HepG2 (cell line): ENCODE results near the gene GRAMD1A. TPM values are rescaled to one million over a fixed set of nuclear protein-coding genes. Genes with fewer than 3 reads are reported as not detected.

Experiments used
- E2F5 ChIP-seq: sonication (generic); formaldehyde crosslinking; conservative IDR thresholded peaks from 2 replicates; pipeline ENCODE4 v1.4.0; 2020; ENCODE audit warnings: missing genetic modification reagents
- FOXO1 ChIP-seq: sonication (generic); formaldehyde crosslinking; IDR thresholded peaks from 2 replicates; pipeline ENCODE4 v1.4.0; 2020; ENCODE audit warnings: missing genetic modification reagents
- MED8 ChIP-seq: sonication (generic); formaldehyde crosslinking; IDR thresholded peaks from 2 replicates; pipeline ENCODE4 v1.8.1; 2023; ENCODE audit warnings: mild to moderate bottlenecking, missing genetic modification reagents; ENCODE audit not compliant: insufficient replicate concordance
- RERE ChIP-seq: IDR thresholded peaks from 2 replicates; pipeline ENCODE4 v1.6.1; 2016; ENCODE audit warnings: low read depth, missing genetic modification reagents, missing compliant biosample characterization
- SALL1 ChIP-seq: sonication (generic); formaldehyde crosslinking; IDR thresholded peaks from 2 replicates; pipeline ENCODE4 v1.8.0; 2022; ENCODE audit warnings: mild to moderate bottlenecking, missing genetic modification reagents
- SKI ChIP-seq: fragments of 450-650 bp; IDR thresholded peaks from one replicate; pipeline ENCODE4 v1.6.1; 2018; ENCODE audit warnings: mild to moderate bottlenecking; ENCODE audit not compliant: partially characterized antibody
- SP1 ChIP-seq, 2 experiments: fragments of 450-650 bp in 1 of 2; sonication (generic) in 1 of 2; formaldehyde crosslinking in 1 of 2; IDR thresholded peaks; 2 replicates each; pipeline versions ENCODE4 v1.4.0 to v1.6.1; 2016 to 2020; ENCODE audit warnings: missing genetic modification reagents in 1 of 2
- YEATS2 ChIP-seq: sonication (generic); formaldehyde crosslinking; IDR thresholded peaks from 2 replicates; pipeline ENCODE4 v1.4.0; 2020; ENCODE audit warnings: missing genetic modification reagents, borderline replicate concordance
- ZNF232 ChIP-seq: sonication (generic); formaldehyde crosslinking; IDR thresholded peaks from 2 replicates; pipeline ENCODE4 v1.4.0; 2020; ENCODE audit warnings: missing genetic modification reagents, borderline replicate concordance
- ZNF235 ChIP-seq: sonication (generic); formaldehyde crosslinking; IDR thresholded peaks from 2 replicates; pipeline ENCODE4 v1.8.1; 2023; ENCODE audit warnings: mild to moderate bottlenecking, missing genetic modification reagents, borderline replicate concordance
- ZNF280B ChIP-seq: sonication (generic); formaldehyde crosslinking; IDR thresholded peaks from 2 replicates; pipeline ENCODE4 v1.5.0; 2020; ENCODE audit warnings: missing genetic modification reagents, mild to moderate bottlenecking, borderline replicate concordance
- ZNF331 ChIP-seq: sonication (generic); formaldehyde crosslinking; IDR thresholded peaks from 2 replicates; pipeline ENCODE4 v1.4.0; 2020; ENCODE audit warnings: missing genetic modification reagents
- ZNF609 ChIP-seq: sonication (generic); formaldehyde crosslinking; IDR thresholded peaks from 2 replicates; pipeline ENCODE4 v1.4.0; 2020; ENCODE audit warnings: mild to moderate bottlenecking, missing genetic modification reagents, borderline replicate concordance
- ZNF746 ChIP-seq: sonication (generic); formaldehyde crosslinking; IDR thresholded peaks from 2 replicates; pipeline ENCODE4 v1.8.0; 2022; ENCODE audit warnings: mild to moderate bottlenecking, missing genetic modification reagents
- polyA plus RNA-seq, 8 experiments: library from polyadenylated mRNA; depleted of rRNA in 3 of 8; stranded (reverse) in 7 of 8; unstranded in 1 of 8; fragments of >200 nt; fragmentation: Illumina TruSeq in 4 of 8; extraction: Trizol in 4 of 8; gene quantifications; 2 replicates each; pipeline versions ENCODE4 v1.2.1 to v1.2.3, GENCODE V29; 2011 to 2016; ENCODE audit warnings: low read depth in 4 of 8, missing spikeins in 1 of 8, mixed read lengths in 1 of 8; ENCODE audit not compliant: insufficient read depth in 1 of 8
- total RNA-seq, 5 experiments: library from RNA; depleted of rRNA; stranded (reverse); fragments of >200 nt; fragmentation: Illumina TruSeq; extraction: Trizol; gene quantifications; 2 replicates each; pipeline ENCODE4 v1.2.3, GENCODE V29; 2016; ENCODE audit warnings: low read depth in 1 of 5

GRAMD1A gene
- total and polyA plus RNA-seq, 2 of the 13 experiments (the other 11 are each of a cell fraction or from before 2014, with no cell fraction given), result 14.7 to 181 TPM

- TF ChIP-seq RERE (CRISPR knock-in tag) (peak; percentile 13; the same call in 1 of the 2 replicates), SALL1 (CRISPR knock-in tag) (peak; percentile 48), SP1 (IDR thresholded peaks at IDR 0.05) (no peak), SP1 (CRISPR knock-in tag; IDR thresholded peaks at IDR 0.05) (peak; percentile 51; the same call in 1 of the 2 replicates), ZNF235 (CRISPR knock-in tag) (no peak), SKI (peak; percentile 39), ZNF609 (peak; percentile 49; the same call in 1 of the 2 replicates), ZNF280B (CRISPR knock-in tag) (0 out of 2 replicates have a peak, but pooled peaks have one; percentile 14), E2F5 (no peak), MED8 (CRISPR knock-in tag) (no peak), ZNF331 (CRISPR knock-in tag) (peak; percentile 4; the same call in 1 of the 2 replicates), YEATS2 (0 out of 2 replicates have a peak, but pooled peaks have one; percentile 37), ZNF232 (CRISPR knock-in tag) (peak; percentile 21; the same call in 1 of the 2 replicates), ZNF746 (CRISPR knock-in tag) (peak; percentile 72; the same call in 1 of the 2 replicates), FOXO1 (CRISPR knock-in tag) (peak; percentile 27; the same call in 1 of the 2 replicates)
Measured at GRCh38 chr19:34999498-35000337, at the start of gene GRAMD1A (continued).
